HG03521 (cell line): ENCODE data around the gene TSSC4.

Experiments
- ATAC-seq: cut with Tn5 transposase; IDR thresholded peaks from one replicate; pipeline ENCODE4 v1.9.1; 2021; ENCODE audit warnings: mild to moderate bottlenecking, moderate library complexity; ENCODE audit not compliant: unreplicated experiment

TSSC4 gene

DNA sequence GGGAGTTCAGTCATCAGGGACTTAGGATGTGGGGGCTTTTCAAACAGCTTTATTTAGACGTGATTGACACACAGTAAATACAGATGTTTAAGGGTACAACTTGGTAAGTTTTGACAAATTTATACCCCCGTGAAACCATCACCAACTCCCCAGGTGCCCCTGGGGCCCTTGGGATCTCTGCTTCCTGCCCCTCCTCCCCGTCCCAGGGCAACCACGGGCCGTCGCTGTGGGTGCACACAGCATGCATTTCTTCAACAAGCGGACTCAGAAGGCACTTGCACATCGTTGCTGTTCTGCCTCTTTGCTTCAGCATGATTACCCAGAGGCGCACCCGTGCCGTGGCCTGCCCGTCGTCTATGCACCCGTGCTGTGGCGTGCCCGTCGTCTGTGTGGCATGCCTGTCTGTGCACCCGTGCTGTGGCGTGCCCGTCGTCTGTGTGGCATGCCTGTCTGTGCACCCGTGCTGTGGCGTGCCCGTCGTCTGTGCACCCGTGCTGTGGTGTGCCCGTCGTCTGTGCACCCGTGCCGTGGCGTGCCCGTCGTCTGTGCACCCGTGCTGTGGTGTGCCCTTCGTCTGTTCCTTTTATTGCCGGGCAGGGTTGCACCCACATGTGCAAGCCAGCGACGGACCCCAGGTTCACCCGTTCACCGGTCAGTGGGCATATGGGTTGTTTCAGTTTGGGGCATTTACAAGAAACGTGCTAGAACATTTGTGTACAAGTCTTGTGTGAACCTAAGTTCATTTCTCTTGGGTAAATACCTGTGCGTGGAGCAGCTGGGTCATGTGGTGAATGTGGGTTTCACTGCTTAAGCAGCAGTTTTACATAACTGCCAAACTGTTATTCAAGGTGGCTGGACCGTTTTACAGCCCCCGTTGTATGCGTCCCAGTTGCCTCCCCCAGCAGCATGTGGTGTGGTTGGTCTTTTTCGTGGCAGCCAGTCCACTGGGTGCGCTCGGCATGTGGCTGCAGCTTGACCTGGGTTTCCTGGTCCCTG is 15.1 kb upstream of the TSSC4 start:
- no peak for ATAC-seq

GRCh38 chr11:2386591-2386990 is 14.0 kb upstream of the TSSC4 start:
- ATAC-seq = no peak

GRCh38 chr11:2387266-2387987 is 13.1 kb upstream of the TSSC4 start:
- ATAC-seq = no peak

DNA sequence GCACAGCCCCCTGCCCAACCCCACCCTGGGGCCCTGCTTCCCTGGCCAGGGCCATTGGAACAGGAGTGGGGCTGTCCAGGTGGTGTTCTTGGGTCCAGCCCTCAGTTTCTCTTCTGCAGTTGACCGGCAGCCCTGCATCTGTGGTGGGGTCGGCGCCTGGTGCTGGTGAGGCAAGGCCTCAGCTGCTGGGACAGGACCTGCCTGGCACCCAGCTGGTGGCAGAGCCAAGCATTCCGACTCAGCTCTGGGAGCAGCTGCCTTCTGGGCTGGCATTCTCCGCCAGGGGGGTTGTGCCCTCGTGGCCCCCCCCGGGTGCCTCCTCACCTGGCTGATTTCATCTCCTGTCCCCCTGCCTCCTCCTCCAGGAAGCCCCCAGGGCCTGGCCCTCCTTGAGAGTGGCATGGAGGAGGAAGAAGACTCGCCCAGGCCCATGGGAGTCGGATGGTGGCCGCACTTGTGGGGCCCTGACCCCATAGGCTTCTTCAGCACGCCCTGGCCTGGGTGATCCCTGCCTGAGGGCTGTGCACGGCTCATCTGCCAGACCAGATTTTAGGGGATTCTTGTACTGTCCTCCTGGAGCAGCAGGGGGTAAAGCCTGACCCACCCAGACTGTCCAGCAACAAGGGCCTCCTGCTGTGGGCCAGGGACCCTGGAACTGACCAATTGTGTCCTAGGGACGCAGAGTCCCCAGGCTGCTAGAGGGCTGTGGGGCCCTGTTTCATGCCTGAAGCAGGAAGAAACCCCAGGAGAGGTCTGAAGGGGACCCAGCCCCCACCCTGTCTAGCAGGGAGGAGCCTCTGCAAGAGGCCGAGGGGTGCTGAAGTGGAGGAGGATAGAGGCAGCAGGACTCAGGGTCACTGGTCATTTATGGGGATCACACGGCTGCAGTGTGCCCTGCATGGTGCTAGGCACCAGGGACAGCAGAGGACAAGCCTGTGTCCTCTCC is 11.8 kb upstream of the TSSC4 start:
- ATAC-seq = no peak

DNA sequence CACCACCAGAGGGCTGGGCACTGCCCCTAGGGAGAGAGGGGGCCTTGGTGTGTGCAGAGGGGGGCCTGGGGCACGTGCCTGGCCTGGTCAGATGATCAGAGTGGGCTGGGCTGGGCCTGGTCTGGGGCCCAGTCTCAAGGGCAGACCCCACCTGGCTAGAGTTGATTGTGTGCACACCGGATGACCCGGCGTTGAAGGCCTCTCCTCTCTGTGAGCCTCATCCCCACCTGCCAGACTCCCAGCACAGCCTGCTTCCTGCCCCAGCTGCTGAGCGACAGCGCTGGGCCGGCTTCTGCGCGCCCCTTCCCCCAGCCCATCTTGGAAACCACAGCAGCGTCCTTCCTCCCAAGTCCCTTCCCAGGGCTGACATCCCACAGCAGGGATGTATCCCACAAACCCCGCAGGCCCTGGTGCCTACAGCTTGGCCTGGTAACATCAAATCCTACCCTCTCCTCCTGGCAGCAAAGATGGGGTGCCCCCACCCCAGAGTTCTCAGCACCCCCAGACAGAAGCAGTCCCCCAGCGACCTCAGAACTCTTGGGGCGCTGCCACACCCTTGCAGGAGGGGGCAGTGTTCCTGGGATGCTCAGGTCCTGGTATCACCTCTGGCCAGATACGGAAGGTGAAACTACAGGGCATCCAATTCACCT is 11.0 kb upstream of the TSSC4 start:
- no peak for ATAC-seq

- ATAC-seq = no peak
These were observed 10.3 kb upstream of the TSSC4 start for GRCh38 chr11:2390091-2390724.

DNA sequence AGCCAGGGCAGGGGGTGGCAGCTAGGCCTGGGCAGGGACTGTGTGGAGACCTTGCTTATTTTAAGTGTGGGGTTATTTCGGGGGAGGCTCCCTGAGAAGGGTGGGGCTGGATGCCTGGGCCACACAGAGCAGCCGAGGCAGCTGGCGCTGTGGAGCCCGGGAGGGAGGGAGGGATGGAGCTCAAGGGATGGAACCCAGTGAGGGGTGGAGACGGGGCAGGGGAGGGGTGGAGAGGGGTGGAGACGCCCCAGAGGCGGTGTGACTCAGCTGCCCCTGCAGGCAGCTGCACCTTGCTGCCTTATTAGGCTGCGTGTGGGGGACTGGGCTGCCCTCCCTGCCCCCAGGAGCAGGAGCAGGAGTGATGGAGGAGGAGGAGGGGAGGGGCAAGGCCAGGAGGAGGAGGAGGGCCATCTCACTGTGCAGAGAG is 9.8 kb upstream of the TSSC4 start:
- ATAC-seq = no peak

- ATAC-seq = no peak
These were observed 9.2 kb upstream of the TSSC4 start for GRCh38 chr11:2391181-2391975.

DNA sequence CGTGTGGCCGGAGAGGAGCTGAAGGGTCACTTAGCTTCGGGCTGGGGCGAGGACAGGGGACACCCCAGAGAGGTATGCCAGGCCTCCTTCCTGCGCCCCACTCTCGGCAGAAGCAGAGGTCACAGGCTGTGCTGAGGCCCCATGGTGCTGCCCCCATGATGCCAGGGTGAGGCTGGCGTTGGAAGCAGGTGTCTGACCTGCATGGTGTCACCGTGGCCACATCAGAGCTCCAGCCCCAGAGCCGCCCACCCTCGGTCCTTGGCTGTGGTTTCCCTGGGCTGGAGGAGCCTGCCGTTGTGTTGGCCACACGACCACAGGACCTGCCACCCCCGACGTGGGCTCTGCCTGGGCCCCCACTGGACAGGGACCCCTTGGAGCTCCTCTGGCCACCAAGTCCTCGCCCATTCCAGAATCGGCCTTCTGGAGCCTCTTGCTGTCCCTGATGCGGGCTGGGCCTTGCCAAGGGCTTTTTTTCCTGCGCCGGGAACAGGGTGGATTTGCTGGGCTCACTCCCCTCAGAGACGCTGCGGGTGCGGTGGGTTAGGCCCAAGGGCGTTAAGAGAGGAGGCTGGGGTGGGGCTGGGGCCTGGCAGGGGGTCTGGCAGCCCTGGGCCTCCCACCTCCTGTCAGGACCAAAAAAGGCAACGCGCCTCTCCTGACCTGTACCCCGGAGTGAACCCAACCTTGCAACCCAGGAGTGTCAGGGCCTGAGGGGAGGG is 8.2 kb upstream of the TSSC4 start:
- no peak for ATAC-seq

DNA sequence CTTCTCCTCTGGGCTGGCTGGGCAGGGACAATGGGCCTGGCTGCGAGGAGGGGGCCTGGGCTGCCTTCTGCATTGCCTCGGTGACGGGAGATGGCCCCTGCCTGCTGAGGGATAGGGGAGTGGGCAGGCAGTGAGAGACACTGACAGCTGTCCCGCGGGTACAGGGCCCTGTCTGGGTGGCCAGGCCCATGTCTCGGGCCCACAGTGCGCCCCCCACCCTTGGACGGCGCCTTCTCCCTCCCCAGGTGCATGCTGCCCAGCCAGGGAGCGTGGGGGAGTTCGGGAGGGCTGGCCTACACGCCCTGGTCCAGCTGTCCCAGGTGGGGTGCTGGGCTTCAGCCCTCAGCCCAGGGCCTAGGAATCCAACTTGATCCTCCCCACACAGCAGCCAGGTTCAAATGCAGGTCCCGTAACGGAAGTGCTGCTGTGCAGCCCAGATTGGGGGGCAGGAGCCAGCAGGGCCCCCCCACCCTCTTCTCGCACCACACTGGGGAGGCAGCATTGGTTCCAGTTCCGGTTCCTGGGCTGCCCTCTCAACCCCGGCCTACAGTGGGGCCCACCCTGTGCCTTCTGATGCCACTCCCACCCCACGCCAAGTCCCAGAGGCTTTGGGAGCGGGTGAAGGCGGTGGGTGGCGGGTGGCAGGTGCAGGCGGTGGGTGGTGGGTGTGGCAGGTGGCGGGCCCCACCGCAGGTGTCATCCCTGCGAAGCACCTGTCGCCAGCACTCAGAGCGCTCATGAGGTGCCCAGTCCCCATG is 7.3 kb upstream of the TSSC4 start:
- no peak for ATAC-seq

DNA sequence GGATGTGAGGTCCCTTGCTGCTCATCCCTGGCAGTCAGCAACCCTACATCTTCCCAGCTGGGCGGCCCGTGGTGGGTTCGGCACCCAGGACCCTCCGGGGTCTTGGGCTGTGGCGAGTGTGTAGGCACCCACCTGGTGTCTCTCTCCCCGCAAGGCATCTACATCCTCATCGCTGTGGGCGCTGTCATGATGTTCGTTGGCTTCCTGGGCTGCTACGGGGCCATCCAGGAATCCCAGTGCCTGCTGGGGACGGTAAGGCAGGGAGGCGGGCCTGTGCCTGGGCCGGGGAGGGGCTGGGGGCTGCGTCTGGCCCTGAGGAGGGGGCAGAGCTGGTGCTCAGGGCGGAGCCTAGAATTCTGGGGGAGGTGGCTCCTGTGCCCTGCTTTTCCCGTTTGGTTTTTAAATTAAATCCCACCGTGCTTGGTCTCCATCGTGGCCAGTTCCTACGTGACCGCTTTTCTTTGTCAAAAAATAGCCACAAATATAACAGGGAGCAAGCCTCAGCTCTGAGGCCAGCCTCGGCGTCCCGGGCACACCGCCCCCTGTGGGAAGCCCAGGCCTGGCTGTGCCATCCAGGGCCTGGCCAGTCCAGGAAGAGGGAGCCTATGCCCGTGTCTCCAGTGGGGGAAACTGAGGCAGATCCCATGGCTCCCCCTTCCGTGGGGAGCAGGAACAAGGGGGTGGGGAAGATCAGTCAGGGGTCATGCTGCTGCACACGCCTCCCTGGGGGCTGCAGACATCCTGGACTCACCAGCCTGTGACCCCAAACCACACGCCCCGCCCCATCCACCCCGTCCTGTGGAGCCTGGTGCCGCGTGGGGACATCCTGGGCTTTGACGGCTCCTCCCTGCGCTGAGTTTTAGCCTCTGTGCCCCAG is 6.4 kb upstream of the TSSC4 start:
- no peak for ATAC-seq

DNA sequence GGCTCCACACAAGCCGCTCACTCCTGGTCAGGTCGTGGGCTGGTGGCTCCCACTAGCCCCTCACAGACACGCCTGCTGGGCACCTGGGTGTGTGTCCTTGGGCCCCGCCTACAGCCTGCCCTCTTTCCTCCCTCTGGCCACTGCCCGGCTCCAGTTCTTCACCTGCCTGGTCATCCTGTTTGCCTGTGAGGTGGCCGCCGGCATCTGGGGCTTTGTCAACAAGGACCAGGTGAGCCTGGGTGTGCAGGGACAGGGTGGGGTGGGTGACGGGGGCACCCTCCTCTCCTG is 5.8 kb upstream of the TSSC4 start:
- ATAC-seq = no peak

DNA sequence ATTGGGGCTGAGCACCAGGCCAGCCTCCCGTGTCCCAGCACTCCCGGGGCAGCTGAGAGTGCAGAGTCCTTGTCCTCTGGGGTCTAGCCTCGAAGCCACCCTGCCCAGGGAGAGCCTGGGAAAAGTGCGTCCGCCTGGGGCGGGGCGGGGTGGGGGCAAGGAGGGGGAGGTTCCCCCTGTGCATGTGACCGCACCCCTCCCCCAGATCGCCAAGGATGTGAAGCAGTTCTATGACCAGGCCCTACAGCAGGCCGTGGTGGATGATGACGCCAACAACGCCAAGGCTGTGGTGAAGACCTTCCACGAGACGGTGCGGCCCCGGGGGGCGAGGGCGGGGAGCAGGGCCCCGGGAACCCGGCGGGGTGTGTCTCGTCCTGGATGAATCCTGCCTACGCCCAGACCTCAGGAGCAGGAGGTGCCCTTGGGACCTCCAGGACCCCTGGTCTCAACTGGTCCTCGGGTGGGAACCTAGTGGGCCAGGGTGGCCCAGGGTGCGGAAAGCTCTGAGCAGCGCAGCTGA is 5.3 kb upstream of the TSSC4 start:
- no peak for ATAC-seq

- no peak for ATAC-seq
These were observed 4.7 kb upstream of the TSSC4 start for GRCh38 chr11:2395856-2396255.

DNA sequence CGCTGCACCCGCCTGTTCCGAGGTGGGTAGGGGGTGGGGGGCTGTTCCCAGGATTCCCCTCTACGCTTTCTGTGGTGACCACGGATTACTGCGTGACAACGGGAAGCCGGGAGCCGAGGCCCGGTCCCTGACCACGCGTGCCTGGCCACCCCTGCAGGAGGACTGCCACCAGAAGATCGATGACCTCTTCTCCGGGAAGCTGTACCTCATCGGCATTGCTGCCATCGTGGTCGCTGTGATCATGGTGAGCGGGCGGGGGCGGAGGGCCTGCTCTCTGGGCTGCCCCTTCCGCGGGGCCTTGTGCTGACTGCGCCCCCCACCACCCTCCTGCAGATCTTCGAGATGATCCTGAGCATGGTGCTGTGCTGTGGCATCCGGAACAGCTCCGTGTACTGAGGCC is 4.1 kb upstream of the TSSC4 start:
- no peak for ATAC-seq

GRCh38 chr11:2397005-2397404 is 3.5 kb upstream of the TSSC4 start:
- no peak for ATAC-seq
